GM13976 (cell line): ENCODE measurements around the gene VDAC1.

Experiments
- DNase-seq: peaks from one replicate; pipeline ENCODE4 v3.0.0; 2012; ENCODE audit warnings: low spot score
- in situ Hi-C: fragments of 300-500 bp; cut with MboI; formaldehyde crosslinking; loops from one replicate; pipeline ENCODE4 v1.12.0; 2022; ENCODE audit warnings: low sequenced_read_pairs, mixed read lengths, inconsistent platforms; ENCODE audit not compliant: unreplicated experiment
- TF ChIP-seq, protein P1 (sequence below): IDR thresholded peaks from 2 replicates; pipeline ENCODE4 v1.5.1; 2012; ENCODE audit warnings: borderline replicate concordance, mild to moderate bottlenecking; ENCODE audit not compliant: insufficient read depth; ENCODE audit errors: extremely low read depth, missing control alignments, control extremely low read depth

Gene VDAC1

DNA sequence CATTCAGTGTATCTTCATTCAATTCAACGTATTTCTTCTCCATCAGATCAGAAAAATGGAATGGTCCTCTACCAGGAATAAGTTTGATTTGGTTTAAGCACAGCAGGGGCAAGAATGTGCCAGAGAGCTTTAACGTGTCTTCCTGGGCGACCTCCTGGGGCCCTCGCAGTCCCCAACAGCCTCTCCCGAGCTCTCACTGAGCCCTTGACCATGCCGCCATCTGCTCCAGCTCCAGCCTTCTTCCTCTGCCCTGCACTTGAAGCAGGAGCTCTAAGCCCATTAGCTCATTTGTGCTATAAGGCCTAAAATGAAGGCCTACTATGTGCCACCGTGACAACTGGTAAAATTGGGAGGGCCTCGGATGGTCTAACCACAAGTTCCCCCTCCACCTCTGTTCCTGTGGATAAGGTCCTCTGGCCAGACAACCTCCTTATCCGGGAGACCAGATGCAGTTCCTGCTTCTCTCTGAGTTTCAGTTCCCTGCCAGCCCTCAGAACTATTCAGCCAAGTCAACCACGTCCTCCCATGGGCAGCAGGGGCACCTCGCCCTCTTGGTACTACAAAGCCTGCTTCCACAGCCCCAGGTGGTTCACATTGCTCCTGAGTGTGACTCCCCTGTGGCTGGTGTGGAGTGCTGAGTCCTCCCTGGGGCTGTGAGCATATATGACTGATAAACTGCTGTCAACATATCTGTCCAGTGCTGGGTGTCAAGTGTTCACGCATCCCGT lies 72.2 kb downstream of the VDAC1 start:
- in situ Hi-C loops: no loop called here
- TF ChIP-seq, protein P1, sequence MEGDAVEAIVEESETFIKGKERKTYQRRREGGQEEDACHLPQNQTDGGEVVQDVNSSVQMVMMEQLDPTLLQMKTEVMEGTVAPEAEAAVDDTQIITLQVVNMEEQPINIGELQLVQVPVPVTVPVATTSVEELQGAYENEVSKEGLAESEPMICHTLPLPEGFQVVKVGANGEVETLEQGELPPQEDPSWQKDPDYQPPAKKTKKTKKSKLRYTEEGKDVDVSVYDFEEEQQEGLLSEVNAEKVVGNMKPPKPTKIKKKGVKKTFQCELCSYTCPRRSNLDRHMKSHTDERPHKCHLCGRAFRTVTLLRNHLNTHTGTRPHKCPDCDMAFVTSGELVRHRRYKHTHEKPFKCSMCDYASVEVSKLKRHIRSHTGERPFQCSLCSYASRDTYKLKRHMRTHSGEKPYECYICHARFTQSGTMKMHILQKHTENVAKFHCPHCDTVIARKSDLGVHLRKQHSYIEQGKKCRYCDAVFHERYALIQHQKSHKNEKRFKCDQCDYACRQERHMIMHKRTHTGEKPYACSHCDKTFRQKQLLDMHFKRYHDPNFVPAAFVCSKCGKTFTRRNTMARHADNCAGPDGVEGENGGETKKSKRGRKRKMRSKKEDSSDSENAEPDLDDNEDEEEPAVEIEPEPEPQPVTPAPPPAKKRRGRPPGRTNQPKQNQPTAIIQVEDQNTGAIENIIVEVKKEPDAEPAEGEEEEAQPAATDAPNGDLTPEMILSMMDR: no peak
- DNase-seq: no peak

DNA sequence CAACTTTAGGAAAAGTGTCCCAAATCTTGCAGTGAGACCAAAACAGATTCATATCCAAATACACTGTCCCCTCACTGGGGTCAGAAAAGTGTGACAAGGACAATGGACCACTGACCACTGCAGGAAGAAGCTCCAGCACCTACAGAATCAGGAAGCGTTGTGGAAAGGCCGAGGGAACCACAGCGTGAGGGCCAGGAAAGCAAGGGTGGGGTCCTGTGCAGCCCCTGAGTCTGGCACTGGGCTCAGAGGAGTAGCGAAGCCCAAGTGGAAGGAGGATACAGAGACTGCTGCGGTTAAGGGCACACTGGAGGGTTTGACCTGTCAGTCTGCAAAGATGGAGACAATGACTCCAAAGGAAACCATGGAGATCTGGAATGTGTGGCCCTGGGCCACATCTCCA lies 73.2 kb downstream of the VDAC1 start:
- TF ChIP-seq, protein P1: no peak
- in situ Hi-C loops: no loop called here
- no peak for DNase-seq

DNA sequence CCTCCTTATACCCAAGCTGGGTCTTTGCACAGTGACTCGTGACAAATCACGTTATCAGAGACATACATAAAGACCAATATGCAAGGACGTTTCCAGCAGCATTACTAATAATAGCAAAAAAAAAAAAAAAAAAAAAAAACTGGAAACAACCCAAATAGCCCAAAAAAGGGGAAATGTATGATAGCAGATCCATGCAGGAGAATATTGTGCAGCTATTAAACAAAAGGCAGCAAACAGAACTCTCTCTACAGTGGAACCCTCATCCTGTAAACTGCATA lies 74.0 kb downstream of the VDAC1 start:
- TF ChIP-seq, protein P1: no peak
- in situ Hi-C loops: no loop called here

DNA sequence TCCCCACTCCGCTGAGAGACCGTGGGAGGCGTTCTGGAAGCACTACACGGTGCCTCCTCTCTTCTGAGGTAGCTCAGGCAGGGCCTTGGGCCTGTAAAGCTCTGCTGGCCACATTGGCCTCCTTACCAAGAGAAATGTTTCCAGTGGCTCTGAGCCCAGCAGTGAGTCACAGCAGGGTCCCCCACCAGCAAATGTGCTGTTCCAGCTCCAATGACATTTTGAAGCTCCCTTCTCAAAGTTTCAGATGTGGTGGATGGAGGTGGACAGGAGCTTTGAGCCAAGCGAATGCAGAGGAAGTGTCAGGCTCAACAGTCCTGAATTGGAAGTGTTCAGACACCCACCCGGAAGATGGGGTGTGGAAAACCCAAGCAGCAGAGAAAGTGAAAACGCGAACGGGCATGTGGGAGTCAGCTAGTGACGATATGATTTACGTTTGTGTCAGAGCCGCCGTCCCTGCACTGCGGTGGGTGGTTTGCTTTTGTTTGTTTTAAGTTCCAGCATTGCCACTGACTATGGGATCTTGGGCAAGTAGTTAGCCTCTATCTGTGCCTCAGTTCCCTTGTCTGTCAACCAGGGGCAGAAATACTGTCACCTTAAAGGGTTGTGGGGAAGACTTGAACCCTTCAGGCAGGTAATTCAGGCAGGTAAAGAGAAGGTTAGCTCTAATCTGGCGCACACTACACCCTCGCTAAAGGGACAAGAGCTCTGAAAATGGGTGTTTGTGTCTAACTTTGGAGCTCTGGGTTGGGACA lies 74.5 kb downstream of the VDAC1 start:
- DNase-seq: peak; percentile 70
- TF ChIP-seq, protein P1: no peak
- in situ Hi-C loops: no loop called here

More for the DNA sequence above, 74.0 kb downstream of the VDAC1 start:
- DNase-seq: no peak

DNA sequence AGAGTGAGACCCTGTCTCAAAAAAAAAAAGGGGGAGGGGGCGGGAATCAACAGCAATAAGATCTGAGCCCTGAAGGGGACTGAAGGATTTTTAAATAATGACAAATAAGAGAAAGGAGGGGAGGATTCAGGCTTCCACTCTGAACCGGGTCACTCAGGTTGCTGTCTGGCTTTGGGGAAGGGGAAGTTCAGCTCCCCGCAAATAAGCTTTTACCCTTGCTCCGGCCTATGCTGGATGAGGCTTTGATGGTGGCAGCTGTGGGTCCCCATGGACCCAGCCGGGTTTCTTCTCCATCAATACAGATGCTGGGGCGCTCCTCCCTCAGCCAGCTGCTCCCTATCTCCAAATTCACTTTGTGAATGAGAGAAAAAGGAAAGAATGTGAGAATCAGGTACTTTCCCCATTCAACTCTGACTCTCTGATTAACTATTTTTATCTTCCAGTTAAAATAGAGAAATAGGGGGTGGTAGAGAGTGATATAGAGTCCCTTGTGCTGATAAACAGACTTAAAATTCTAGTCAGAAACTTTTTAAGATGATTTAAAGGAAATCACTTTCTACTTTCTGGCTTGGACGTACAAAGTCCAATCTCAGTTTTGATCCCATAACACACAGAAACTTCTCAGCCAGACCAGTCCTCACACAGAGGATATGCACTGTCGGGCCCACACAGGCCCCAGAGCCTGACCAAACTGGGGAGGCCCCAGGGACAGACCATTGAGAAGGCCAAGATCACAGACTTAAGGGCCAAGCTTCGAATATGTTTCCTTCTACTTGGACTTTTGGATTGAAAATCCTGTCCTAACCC lies 76.0 kb downstream of the VDAC1 start:
- DNase-seq: peak; percentile 60
- TF ChIP-seq, protein P1: no peak
- in situ Hi-C loops: no loop called here

DNA sequence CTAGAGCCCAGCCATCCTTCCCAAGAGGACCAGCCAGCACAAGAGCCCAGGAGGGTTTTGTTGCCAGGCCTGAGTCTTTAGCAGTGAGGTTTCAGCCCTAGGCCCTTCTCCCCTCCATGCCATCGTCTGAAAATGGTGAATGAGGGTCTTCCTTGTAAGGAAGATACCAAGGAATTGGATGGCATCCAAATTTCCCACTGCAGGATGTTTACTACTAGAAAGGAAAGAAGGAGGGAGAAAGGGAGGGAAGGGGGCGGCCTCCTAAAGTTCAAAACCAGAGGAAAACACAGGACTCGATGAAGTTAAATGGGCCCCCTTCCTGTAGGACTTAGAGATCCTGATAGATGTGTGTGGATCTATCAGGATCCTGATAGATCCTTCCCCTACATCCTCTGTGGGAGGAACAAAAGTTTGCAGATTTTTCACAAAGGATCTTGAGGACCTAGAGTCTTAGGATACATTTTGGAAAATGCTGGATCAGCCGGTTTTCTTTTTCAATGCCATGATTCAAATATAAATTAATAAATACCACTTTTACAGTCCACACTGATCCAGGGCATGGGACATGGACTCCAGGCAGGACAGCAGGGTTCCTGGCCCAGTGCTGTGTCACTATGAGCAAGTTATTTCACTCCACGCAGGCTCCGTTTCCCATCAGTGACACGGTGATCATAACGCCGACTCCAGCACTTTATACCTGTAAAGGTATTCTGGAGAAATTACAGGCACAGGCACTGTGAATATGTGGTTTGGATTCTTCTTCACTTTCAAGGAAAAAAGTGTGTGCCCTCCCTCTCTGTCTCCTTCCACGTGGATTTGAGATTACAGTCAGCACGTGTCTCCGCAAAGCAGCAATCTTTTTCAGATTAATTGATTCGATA lies 77.2 kb downstream of the VDAC1 start:
- no peak for DNase-seq
- TF ChIP-seq, protein P1: no peak
- in situ Hi-C loops: no loop called here
